Fibroblast of pulmonary artery (primary cell): ENCODE results near the gene TROAP.

ENCODE experiments used
- DNase-seq: peaks from one replicate; pipeline ENCODE4 v3.0.0-alpha.2; 2010; ENCODE audit warnings: low read depth
- H3K4me3 ChIP-seq: replicated peaks from 2 replicates; pipeline ENCODE4 v1.5.1; 2011; ENCODE audit warnings: low read depth, mild to moderate bottlenecking, control low read depth, low read length, moderate library complexity
- TF ChIP-seq, protein P1 (sequence below): IDR thresholded peaks from 2 replicates; pipeline ENCODE4 v1.5.1; 2011; ENCODE audit warnings: mild to moderate bottlenecking, control low read depth, low read length, inconsistent platforms; ENCODE audit errors: missing control alignments

Gene TROAP

DNA sequence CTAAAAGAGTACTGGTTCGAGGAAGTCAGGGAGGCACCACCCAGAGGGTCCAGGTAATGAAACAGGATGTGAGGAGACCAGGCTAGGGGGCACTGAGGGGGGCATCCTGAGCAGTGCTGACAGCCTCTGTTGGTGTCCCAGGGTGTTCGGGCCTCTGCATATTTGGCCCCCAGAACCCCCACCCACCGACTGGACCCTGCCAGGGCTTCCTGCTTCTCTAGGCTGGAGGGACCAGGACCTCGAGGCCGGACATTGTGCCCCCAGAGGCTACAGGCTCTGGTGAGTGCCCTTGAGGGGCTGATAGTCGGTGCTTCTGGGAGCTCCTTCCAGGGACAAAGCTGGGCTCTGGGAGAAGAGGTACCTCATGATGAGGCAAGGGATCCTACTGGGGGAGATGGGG, 2.6 kb downstream of the TROAP start:
- H3K4me3 ChIP-seq, result no peak overlapping the region
- TF ChIP-seq, protein P1, sequence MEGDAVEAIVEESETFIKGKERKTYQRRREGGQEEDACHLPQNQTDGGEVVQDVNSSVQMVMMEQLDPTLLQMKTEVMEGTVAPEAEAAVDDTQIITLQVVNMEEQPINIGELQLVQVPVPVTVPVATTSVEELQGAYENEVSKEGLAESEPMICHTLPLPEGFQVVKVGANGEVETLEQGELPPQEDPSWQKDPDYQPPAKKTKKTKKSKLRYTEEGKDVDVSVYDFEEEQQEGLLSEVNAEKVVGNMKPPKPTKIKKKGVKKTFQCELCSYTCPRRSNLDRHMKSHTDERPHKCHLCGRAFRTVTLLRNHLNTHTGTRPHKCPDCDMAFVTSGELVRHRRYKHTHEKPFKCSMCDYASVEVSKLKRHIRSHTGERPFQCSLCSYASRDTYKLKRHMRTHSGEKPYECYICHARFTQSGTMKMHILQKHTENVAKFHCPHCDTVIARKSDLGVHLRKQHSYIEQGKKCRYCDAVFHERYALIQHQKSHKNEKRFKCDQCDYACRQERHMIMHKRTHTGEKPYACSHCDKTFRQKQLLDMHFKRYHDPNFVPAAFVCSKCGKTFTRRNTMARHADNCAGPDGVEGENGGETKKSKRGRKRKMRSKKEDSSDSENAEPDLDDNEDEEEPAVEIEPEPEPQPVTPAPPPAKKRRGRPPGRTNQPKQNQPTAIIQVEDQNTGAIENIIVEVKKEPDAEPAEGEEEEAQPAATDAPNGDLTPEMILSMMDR, result no peak
- DNase-seq, result no peak

DNA sequence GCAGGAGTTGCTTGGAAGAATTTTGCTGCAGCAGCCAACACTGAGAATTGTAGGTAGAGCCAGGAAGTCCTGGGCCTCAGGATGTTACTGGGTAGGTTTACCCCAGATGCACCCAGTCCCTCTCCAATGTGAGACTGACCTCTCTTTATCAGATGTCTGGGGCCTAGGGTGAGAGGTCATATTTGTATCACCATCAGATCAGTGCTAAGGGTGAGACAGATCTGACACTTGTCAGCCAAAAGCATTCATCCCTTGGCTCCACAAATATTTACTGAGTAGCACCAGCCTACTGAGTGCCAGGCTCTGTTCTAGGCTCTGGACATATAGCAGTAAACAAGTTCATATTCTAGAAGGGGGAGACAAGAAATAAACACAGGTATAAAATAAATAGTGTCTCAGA, 4.3 kb downstream of the TROAP start:
- TF ChIP-seq, protein P1, result no peak
- no peak for DNase-seq
- H3K4me3 ChIP-seq, result no peak overlapping the region

DNA sequence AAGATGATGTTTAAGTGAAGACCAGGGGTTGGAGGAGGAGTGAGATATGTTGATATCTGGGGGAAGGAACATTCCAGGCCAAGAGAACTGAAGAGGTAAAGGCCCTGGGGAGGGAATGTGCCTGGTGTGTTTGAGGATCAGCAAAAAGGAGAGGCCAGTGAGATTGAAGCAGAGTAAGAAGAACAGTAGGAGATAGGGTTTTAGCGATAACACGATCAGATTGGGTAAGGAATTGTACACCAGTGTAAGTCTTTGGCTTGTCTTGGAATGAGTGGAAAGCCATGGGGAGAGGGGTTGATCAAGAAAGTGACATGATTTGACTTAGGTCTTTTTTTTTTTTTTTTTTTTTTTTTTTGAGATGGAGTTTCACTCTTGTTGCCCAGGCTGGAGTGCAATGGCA, 4.8 kb downstream of the TROAP start:
- TF ChIP-seq, protein P1, result no peak
- no peak for DNase-seq
- H3K4me3 ChIP-seq, result no peak overlapping the region

DNA sequence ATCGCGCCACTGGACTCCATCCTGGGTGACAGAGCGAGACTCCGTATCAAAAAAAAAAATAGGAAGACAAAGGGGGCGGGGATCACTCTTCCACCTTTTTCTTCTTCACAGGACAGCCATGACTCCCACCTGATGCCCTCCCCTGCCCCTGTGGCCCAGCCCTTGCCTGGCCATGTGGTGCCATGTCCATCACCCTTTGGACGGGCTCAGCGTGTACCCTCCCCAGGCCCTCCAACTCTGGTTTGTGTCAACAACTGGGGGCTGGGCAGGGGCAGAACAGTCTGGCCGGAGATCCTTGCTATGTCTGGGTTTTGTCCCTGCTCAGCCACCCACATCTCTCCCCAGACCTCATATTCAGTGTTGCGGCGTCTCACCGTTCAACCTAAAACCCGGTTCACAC, 5.8 kb downstream of the TROAP start:
- no peak overlapping the region for H3K4me3 ChIP-seq
- TF ChIP-seq, protein P1, result no peak
- DNase-seq, result no peak

DNA sequence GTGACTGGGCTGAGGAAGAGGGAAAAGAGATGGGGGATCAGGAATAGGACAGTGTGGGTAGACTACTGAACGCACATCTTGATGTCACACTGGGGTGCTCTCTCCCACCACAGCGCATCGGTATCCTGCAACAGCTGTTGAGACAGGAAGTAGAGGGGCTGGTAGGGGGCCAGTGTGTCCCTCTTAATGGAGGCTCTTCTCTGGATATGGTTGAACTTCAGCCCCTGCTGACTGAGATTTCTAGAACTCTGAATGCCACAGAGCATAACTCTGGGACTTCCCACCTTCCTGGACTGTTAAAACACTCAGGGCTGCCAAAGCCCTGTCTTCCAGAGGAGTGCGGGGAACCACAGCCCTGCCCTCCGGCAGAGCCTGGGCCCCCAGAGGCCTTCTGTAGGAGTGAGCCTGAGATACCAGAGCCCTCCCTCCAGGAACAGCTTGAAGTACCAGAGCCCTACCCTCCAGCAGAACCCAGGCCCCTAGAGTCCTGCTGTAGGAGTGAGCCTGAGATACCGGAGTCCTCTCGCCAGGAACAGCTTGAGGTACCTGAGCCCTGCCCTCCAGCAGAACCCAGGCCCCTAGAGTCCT, 7.1 kb downstream of the TROAP start:
- TF ChIP-seq, protein P1, result no peak
- no peak for DNase-seq
- H3K4me3 ChIP-seq, result no peak overlapping the region

DNA sequence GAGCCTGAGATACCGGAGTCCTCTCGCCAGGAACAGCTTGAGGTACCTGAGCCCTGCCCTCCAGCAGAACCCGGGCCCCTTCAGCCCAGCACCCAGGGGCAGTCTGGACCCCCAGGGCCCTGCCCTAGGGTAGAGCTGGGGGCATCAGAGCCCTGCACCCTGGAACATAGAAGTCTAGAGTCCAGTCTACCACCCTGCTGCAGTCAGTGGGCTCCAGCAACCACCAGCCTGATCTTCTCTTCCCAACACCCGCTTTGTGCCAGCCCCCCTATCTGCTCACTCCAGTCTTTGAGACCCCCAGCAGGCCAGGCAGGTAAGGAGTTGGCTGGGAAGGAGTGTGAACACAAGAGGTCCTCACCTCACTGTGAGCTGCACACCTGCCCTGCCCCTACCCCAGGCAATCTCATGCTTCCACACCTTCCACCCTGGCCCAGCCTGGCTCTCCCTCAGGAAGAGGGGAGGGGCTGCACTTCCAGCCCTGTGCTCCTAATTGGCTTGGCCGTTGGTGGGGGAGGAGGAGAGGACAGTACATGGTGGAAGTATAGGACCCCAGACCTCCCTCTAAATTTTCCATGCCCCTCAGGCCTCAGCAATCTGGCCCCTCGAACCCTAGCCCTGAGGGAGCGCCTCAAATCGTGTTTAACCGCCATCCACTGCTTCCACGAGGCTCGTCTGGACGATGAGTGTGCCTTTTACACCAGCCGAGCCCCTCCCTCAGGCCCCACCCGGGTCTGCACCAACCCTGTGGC, 7.8 kb downstream of the TROAP start:
- TF ChIP-seq, protein P1, result no peak
- H3K4me3 ChIP-seq, result no peak overlapping the region

More for the DNA sequence above, 7.8 kb downstream of the TROAP start:
- DNase-seq, result no peak
